Measurements from ENCODE around the gene UGP2.
"Not testable (repeated sequence)": the region's sequence is repeated elsewhere in the genome, so short reads cannot be mapped to it uniquely, and the experiment has no call there.

Gene UGP2

GRCh38 chr2:63847571-63847970 lies 5.9 kb downstream of the UGP2 start:
- Mint-ChIP-seq H3K4me1 (ENCODE audit: low read depth) (peaks cover 83% of the 10 kb centered on the region), H3K9me3 (peaks cover 10% of the 10 kb centered on the region), H3K36me3 (ENCODE audit: low read depth) (peaks cover 48% of the 10 kb centered on the region)
- H3K4me3 Mint-ChIP-seq, H3K27me3 Mint-ChIP-seq, H3K27ac Mint-ChIP-seq: not testable (repeated sequence)

GRCh38 chr2:63849381-63850203 lies 7.9 kb downstream of the UGP2 start:
- H3K36me3 Mint-ChIP-seq (ENCODE audit: low read depth): peaks cover 46% of the 10 kb centered on the region
- peak overlapping the region; percentile 45 for H3K27ac Mint-ChIP-seq
- H3K27me3 Mint-ChIP-seq: no peaks in the 10 kb centered on the region
- peak overlapping the region; percentile 5 for H3K4me3 Mint-ChIP-seq
- H3K9me3 Mint-ChIP-seq: peaks cover 13% of the 10 kb centered on the region
- H3K4me1 Mint-ChIP-seq (ENCODE audit: low read depth): peaks cover 84% of the 10 kb centered on the region

- Mint-ChIP-seq H3K4me1 (ENCODE audit: low read depth) (peaks cover 84% of the 10 kb centered on the region), H3K27me3 (no peaks in the 10 kb centered on the region), H3K27ac (no peak overlapping the region), H3K4me3 (no peak overlapping the region), H3K36me3 (ENCODE audit: low read depth) (peaks cover 46% of the 10 kb centered on the region), H3K9me3 (peaks cover 13% of the 10 kb centered on the region)
Measured at GRCh38 chr2:63850204-63850571, 8.5 kb downstream of the UGP2 start.

- H3K9me3 Mint-ChIP-seq: peaks cover 13% of the 10 kb centered on the region
- no peak overlapping the region for H3K4me3 Mint-ChIP-seq
- H3K36me3 Mint-ChIP-seq (ENCODE audit: low read depth): peaks cover 43% of the 10 kb centered on the region
- no peak overlapping the region for H3K27ac Mint-ChIP-seq
- peaks cover 84% of the 10 kb centered on the region for H3K4me1 Mint-ChIP-seq (ENCODE audit: low read depth)
- no peaks in the 10 kb centered on the region for H3K27me3 Mint-ChIP-seq
Measured at GRCh38 chr2:63850649-63851048, 9.0 kb downstream of the UGP2 start.

GRCh38 chr2:63851691-63852311 lies 10.1 kb downstream of the UGP2 start:
- no peak overlapping the region for H3K4me3 Mint-ChIP-seq
- peaks cover 85% of the 10 kb centered on the region for H3K4me1 Mint-ChIP-seq (ENCODE audit: low read depth)
- peak overlapping the region; percentile 8 for H3K27ac Mint-ChIP-seq
- peaks cover 13% of the 10 kb centered on the region for H3K9me3 Mint-ChIP-seq
- peaks cover 33% of the 10 kb centered on the region for H3K36me3 Mint-ChIP-seq (ENCODE audit: low read depth)
- no peaks in the 10 kb centered on the region for H3K27me3 Mint-ChIP-seq

GRCh38 chr2:63853527-63854310 lies 12.0 kb downstream of the UGP2 start:
- peaks cover 77% of the 10 kb centered on the region for H3K4me1 Mint-ChIP-seq (ENCODE audit: low read depth)
- peak overlapping the region; percentile 15 for H3K27ac Mint-ChIP-seq
- peaks cover 5% of the 10 kb centered on the region for H3K9me3 Mint-ChIP-seq
- peaks cover 28% of the 10 kb centered on the region for H3K36me3 Mint-ChIP-seq (ENCODE audit: low read depth)
- no peaks in the 10 kb centered on the region for H3K27me3 Mint-ChIP-seq
- no peak overlapping the region for H3K4me3 Mint-ChIP-seq

- peaks cover 63% of the 10 kb centered on the region for H3K4me1 Mint-ChIP-seq (ENCODE audit: low read depth)
- peak overlapping the region; percentile 77 for H3K27ac Mint-ChIP-seq
- H3K9me3 Mint-ChIP-seq: peaks cover 5% of the 10 kb centered on the region
- H3K4me3 Mint-ChIP-seq: peak overlapping the region; percentile 48
- H3K27me3 Mint-ChIP-seq: no peaks in the 10 kb centered on the region
- H3K36me3 Mint-ChIP-seq (ENCODE audit: low read depth): peaks cover 29% of the 10 kb centered on the region
Measured at GRCh38 chr2:63855418-63856302, 14.0 kb downstream of the UGP2 start.

- Mint-ChIP-seq H3K27me3 (no peaks in the 10 kb centered on the region), H3K4me3 (peak overlapping the region; percentile 48), H3K36me3 (ENCODE audit: low read depth) (peaks cover 31% of the 10 kb centered on the region), H3K4me1 (ENCODE audit: low read depth) (peaks cover 63% of the 10 kb centered on the region), H3K9me3 (peaks cover 5% of the 10 kb centered on the region), H3K27ac (peak overlapping the region; percentile 77)
Measured at GRCh38 chr2:63856303-63856603, 14.6 kb downstream of the UGP2 start.

GRCh38 chr2:63858291-63858690 lies 16.6 kb downstream of the UGP2 start:
- Mint-ChIP-seq H3K9me3 (no peaks in the 10 kb centered on the region), H3K4me3 (no peak overlapping the region), H3K36me3 (ENCODE audit: low read depth) (peaks cover 36% of the 10 kb centered on the region), H3K4me1 (ENCODE audit: low read depth) (peaks cover 60% of the 10 kb centered on the region), H3K27ac (no peak overlapping the region), H3K27me3 (no peaks in the 10 kb centered on the region)

GRCh38 chr2:63861220-63861822 lies 19.6 kb downstream of the UGP2 start:
- H3K4me1 Mint-ChIP-seq (ENCODE audit: low read depth): peaks cover 52% of the 10 kb centered on the region
- peaks cover 58% of the 10 kb centered on the region for H3K36me3 Mint-ChIP-seq (ENCODE audit: low read depth)
- H3K9me3 Mint-ChIP-seq: no peaks in the 10 kb centered on the region
- peak overlapping the region; percentile 54 for H3K27ac Mint-ChIP-seq
- H3K27me3 Mint-ChIP-seq: no peaks in the 10 kb centered on the region
- no peak overlapping the region for H3K4me3 Mint-ChIP-seq

GRCh38 chr2:63862806-63863205 lies 21.1 kb downstream of the UGP2 start:
- Mint-ChIP-seq H3K9me3 (no peaks in the 10 kb centered on the region), H3K27me3 (no peaks in the 10 kb centered on the region), H3K36me3 (ENCODE audit: low read depth) (peaks cover 55% of the 10 kb centered on the region), H3K4me3 (no peak overlapping the region), H3K4me1 (ENCODE audit: low read depth) (peaks cover 52% of the 10 kb centered on the region), H3K27ac (peak overlapping the region; percentile 64)

- peaks cover 50% of the 10 kb centered on the region for H3K36me3 Mint-ChIP-seq (ENCODE audit: low read depth)
Measured at GRCh38 chr2:63863707-63864106, 22.0 kb downstream of the UGP2 start.

GRCh38 chr2:63865159-63865799 lies 23.6 kb downstream of the UGP2 start:
- no peak overlapping the region for H3K4me3 Mint-ChIP-seq
- no peak overlapping the region for H3K27ac Mint-ChIP-seq
- H3K36me3 Mint-ChIP-seq (ENCODE audit: low read depth): peaks cover 52% of the 10 kb centered on the region

More at GRCh38 chr2:63863707-63864106, 22.0 kb downstream of the UGP2 start:
- no peaks in the 10 kb centered on the region for H3K9me3 Mint-ChIP-seq
- peaks cover 48% of the 10 kb centered on the region for H3K4me1 Mint-ChIP-seq (ENCODE audit: low read depth)
- H3K27ac Mint-ChIP-seq: no peak overlapping the region
- no peak overlapping the region for H3K4me3 Mint-ChIP-seq
- no peaks in the 10 kb centered on the region for H3K27me3 Mint-ChIP-seq

More at GRCh38 chr2:63865159-63865799, 23.6 kb downstream of the UGP2 start:
- Mint-ChIP-seq H3K27me3 (no peaks in the 10 kb centered on the region), H3K9me3 (no peaks in the 10 kb centered on the region), H3K4me1 (ENCODE audit: low read depth) (peaks cover 48% of the 10 kb centered on the region)
